H1 (cell line): ENCODE results near the gene FRAT2. TPM values are rescaled to one million over a fixed set of nuclear protein-coding genes. Genes with fewer than 3 reads are reported as not detected.

Experiments
- CTCF ChIA-PET: fragments of 300-600 bp; sonication (Branson Sonifier 250); formaldehyde crosslinking; loops from one replicate; lab custom pipeline; 2021; ENCODE audit not compliant: partially characterized antibody; lab: Charles Lee
- POLR2A ChIA-PET: fragments of 300-600 bp; sonication (Branson Sonifier 250); formaldehyde crosslinking; loops from one replicate; lab custom pipeline; 2021; ENCODE audit warnings: inconsistent platforms; ENCODE audit not compliant: partially characterized antibody; lab: Charles Lee
- DNase-seq, 2 experiments: peaks; one replicate each; pipeline versions ENCODE4 v3.0.0 to v3.0.0-alpha.2; 2010 to 2022; ENCODE audit warnings: low spot score in 2 of 2, low read depth in 1 of 2, mixed read lengths in 1 of 2
- FAIRE-seq: peaks from 2 replicates; lab custom pipeline; 2011; peaks lifted over from hg19 to GRCh38; lab: Jason Lieb, UNC
- H2AFZ ChIP-seq: 2 replicates; pipeline ENCODE4 v1.8.1; 2012; ENCODE audit warnings: low read length, inconsistent platforms
- H2AK5ac ChIP-seq: 2 replicates; pipeline ENCODE4 v1.6.1; 2013; ENCODE audit warnings: low read depth, low read length
- H2BK120ac ChIP-seq: replicated peaks from 2 replicates; pipeline ENCODE3; 2013; ENCODE audit warnings: low read depth, low read length, inconsistent platforms
- H2BK12ac ChIP-seq: 2 replicates; pipeline ENCODE4 v1.6.1; 2013; ENCODE audit warnings: low read depth, low read length
- H2BK15ac ChIP-seq: 2 replicates; pipeline ENCODE4 v1.6.1; 2013; ENCODE audit warnings: low read length
- H2BK20ac ChIP-seq: 2 replicates; pipeline ENCODE4 v1.6.1; 2013; ENCODE audit warnings: low read length
- H2BK5ac ChIP-seq: 2 replicates; pipeline ENCODE4 v1.6.1; 2013; ENCODE audit warnings: low read depth, low read length
- H3K14ac ChIP-seq: 2 replicates; pipeline ENCODE4 v1.6.1; 2013; ENCODE audit warnings: inconsistent platforms; ENCODE audit not compliant: insufficient read length
- H3K18ac ChIP-seq: 2 replicates; pipeline ENCODE4 v1.6.1; 2013; ENCODE audit warnings: low read length; ENCODE audit errors: extremely low read depth
- H3K23ac ChIP-seq: 2 replicates; pipeline ENCODE4 v1.6.1; 2013; ENCODE audit warnings: inconsistent platforms; ENCODE audit not compliant: insufficient read length
- H3K23me2 ChIP-seq: 2 replicates; pipeline ENCODE4 v1.6.1; 2013; ENCODE audit warnings: low read depth, low read length
- H3K27ac ChIP-seq: 2 replicates; pipeline ENCODE4 v1.6.1; 2011; ENCODE audit warnings: low read depth, low read length, inconsistent platforms
- H3K27me3 ChIP-seq, 4 experiments: replicated peaks in 1 of 4; 1 replicate in 1 of 4; 2 replicates in 3 of 4; pipeline versions ENCODE4 v1.6.1 to v1.8.1; 2011 to 2013; ENCODE audit warnings: low read length in 3 of 4, mild to moderate bottlenecking in 3 of 4, inconsistent platforms in 2 of 4, mixed read lengths in 2 of 4, moderate library complexity in 1 of 4; ENCODE audit not compliant: control insufficient read depth in 3 of 4, insufficient read depth in 3 of 4; ENCODE audit errors: extremely low read depth in 1 of 4
- H3K36me3 ChIP-seq, 4 experiments: 2 replicates each; pipeline versions ENCODE4 v1.6.1 to v1.8.1; 2011 to 2013; ENCODE audit warnings: mild to moderate bottlenecking in 4 of 4, low read length in 3 of 4, moderate library complexity in 2 of 4, control low read depth in 1 of 4, inconsistent platforms in 1 of 4; ENCODE audit not compliant: insufficient read depth in 4 of 4, control insufficient read depth in 2 of 4
- H3K4ac ChIP-seq: replicated peaks from 2 replicates; pipeline ENCODE3; 2013; ENCODE audit warnings: low read length, low read depth, mixed read lengths, inconsistent platforms; ENCODE audit not compliant: insufficient read length
- H3K4me1 ChIP-seq, 4 experiments: replicated peaks in 1 of 4; 1 replicate in 1 of 4; 2 replicates in 3 of 4; pipeline versions ENCODE4 v1.6.1 to v1.8.1; 2011 to 2013; ENCODE audit warnings: low read length in 3 of 4, inconsistent platforms in 2 of 4, mixed read lengths in 1 of 4; ENCODE audit not compliant: insufficient read depth in 4 of 4, control insufficient read depth in 3 of 4
- H3K4me2 ChIP-seq, 2 experiments: 2 replicates each; pipeline versions ENCODE4 v1.6.1 to v1.8.1; 2011 to 2013; ENCODE audit warnings: low read depth in 2 of 2, low read length in 2 of 2, control low read depth in 1 of 2, inconsistent platforms in 1 of 2, mild to moderate bottlenecking in 1 of 2; ENCODE audit not compliant: insufficient read depth in 1 of 2
- H3K4me3 ChIP-seq, 4 experiments: fragments of 200-600, 300-600 bp in 1 of 4; sonication (generic), shearing (Covaris generic), sonication (Bioruptor Twin) in 1 of 4; 2 replicates each; pipeline versions ENCODE4 v1.5.1 to v1.8.1; 2011 to 2016; ENCODE audit warnings: low read length in 4 of 4, low read depth in 3 of 4, control low read depth in 2 of 4, inconsistent platforms in 2 of 4, mild to moderate bottlenecking in 2 of 4, mixed read lengths in 1 of 4, moderate library complexity in 1 of 4; ENCODE audit not compliant: insufficient read depth in 2 of 4; ENCODE audit errors: extremely low read depth in 1 of 4
- H3K56ac ChIP-seq: replicated peaks from 2 replicates; pipeline ENCODE3; 2013; ENCODE audit warnings: low read depth, mild to moderate bottlenecking, mixed read lengths, low read length, inconsistent platforms; ENCODE audit not compliant: insufficient read length
- H3K79me1 ChIP-seq: 2 replicates; pipeline ENCODE4 v1.6.1; 2013; ENCODE audit warnings: low read depth, low read length, control low read depth
- H3K79me2 ChIP-seq, 2 experiments: 2 replicates each; pipeline versions ENCODE4 v1.6.1 to v1.8.1; 2012 to 2013; ENCODE audit warnings: low read length in 2 of 2, mild to moderate bottlenecking in 2 of 2, inconsistent platforms in 1 of 2; ENCODE audit not compliant: insufficient read depth in 2 of 2, control insufficient read depth in 1 of 2
- H3K9ac ChIP-seq, 4 experiments: replicated peaks in 1 of 4; 1 replicate in 1 of 4; 2 replicates in 3 of 4; pipeline versions ENCODE4 v1.6.1 to v1.8.1; 2011 to 2013; ENCODE audit warnings: low read depth in 3 of 4, low read length in 3 of 4, control low read depth in 2 of 4, mild to moderate bottlenecking in 2 of 4, moderate library complexity in 2 of 4, inconsistent platforms in 1 of 4; ENCODE audit errors: extremely low read depth in 1 of 4
- H3K9me3 ChIP-seq, 2 experiments: 2 replicates each; pipeline versions ENCODE4 v1.6.1 to v1.8.1; 2012 to 2013; ENCODE audit warnings: mild to moderate bottlenecking in 2 of 2, moderate library complexity in 2 of 2, control low read depth in 1 of 2, inconsistent platforms in 1 of 2, low read depth in 1 of 2, low read length in 1 of 2, mixed read lengths in 1 of 2; ENCODE audit not compliant: insufficient read depth in 2 of 2
- H4K20me1 ChIP-seq, 2 experiments: replicated peaks in 1 of 2; 2 replicates each; pipeline versions ENCODE3 to v1.8.1; 2011 to 2013; ENCODE audit warnings: inconsistent platforms in 2 of 2, low read length in 2 of 2, mild to moderate bottlenecking in 1 of 2; ENCODE audit not compliant: insufficient read depth in 2 of 2, control insufficient read depth in 1 of 2
- H4K5ac ChIP-seq: 2 replicates; pipeline ENCODE4 v1.6.1; 2013; ENCODE audit warnings: low read length, low read depth, mixed read lengths, inconsistent platforms; ENCODE audit not compliant: insufficient read length
- H4K8ac ChIP-seq: 2 replicates; pipeline ENCODE4 v1.8.0; 2013; ENCODE audit warnings: mild to moderate bottlenecking, moderate library complexity, low read length, inconsistent platforms; ENCODE audit not compliant: insufficient read depth; ENCODE audit errors: extremely low read depth
- H4K91ac ChIP-seq: replicated peaks from 2 replicates; pipeline ENCODE3; 2013; ENCODE audit warnings: low read length, mixed read lengths, inconsistent platforms; ENCODE audit not compliant: insufficient read length
- GTF2F1 ChIP-seq: IDR thresholded peaks from 2 replicates; pipeline ENCODE4 v1.6.1; 2012; ENCODE audit warnings: low read depth, low read length, improper control_type of control experiment, borderline replicate concordance
- HDAC2 ChIP-seq, 2 experiments: fragments of 300-600 bp in 1 of 2; sonication (generic) in 1 of 2; IDR thresholded peaks; 2 replicates each; pipeline ENCODE4 v1.6.1; 2011 to 2012; ENCODE audit warnings: low read depth in 2 of 2, low read length in 2 of 2, mild to moderate bottlenecking in 2 of 2, moderate library complexity in 2 of 2, borderline replicate concordance in 1 of 2, inconsistent platforms in 1 of 2
- MAFK ChIP-seq: IDR thresholded peaks from 2 replicates; pipeline ENCODE4 v1.6.1; 2012; ENCODE audit warnings: low read depth, mild to moderate bottlenecking, improper control_type of control experiment, low read length
- POU5F1 ChIP-seq: IDR thresholded peaks from 2 replicates; pipeline ENCODE4 v1.6.1; 2011; ENCODE audit warnings: low read depth, mild to moderate bottlenecking, low read length, moderate library complexity
- RAD21 ChIP-seq, 2 experiments: IDR thresholded peaks in 1 of 2; conservative IDR thresholded peaks in 1 of 2; 2 replicates each; pipeline ENCODE4 v1.6.1; 2011; ENCODE audit warnings: low read depth in 2 of 2, low read length in 2 of 2, improper control_type of control experiment in 1 of 2, inconsistent platforms in 1 of 2, mild to moderate bottlenecking in 1 of 2, moderate library complexity in 1 of 2
- RNF2 ChIP-seq: fragments of 200-900, 300-1000 bp; sonication (generic); IDR thresholded peaks from 2 replicates; pipeline ENCODE4 v1.7.1; 2016; ENCODE audit warnings: borderline replicate concordance, low read depth, mild to moderate bottlenecking, antibody characterized with exemption, low read length; ENCODE audit not compliant: poor library complexity, severe bottlenecking; ENCODE audit errors: missing control alignments
- SIRT6 ChIP-seq: IDR thresholded peaks from one replicate; pipeline ENCODE4 v1.7.1; 2012; ENCODE audit warnings: low read length, inconsistent platforms
- SP2 ChIP-seq: IDR thresholded peaks from 2 replicates; pipeline ENCODE4 v1.6.1; 2012; ENCODE audit warnings: mild to moderate bottlenecking, low read length, inconsistent platforms
- ZNF274 ChIP-seq: IDR thresholded peaks from 2 replicates; pipeline ENCODE4 v1.7.0; 2012; ENCODE audit warnings: low read length, borderline replicate concordance; ENCODE audit errors: extremely low read depth
- WGBS, 2 experiments: shearing (Covaris generic) in 1 of 2; methylation state at CpG; one replicate each; pipeline versions ENCODE4 v1.1.6 to v1.1.7; 2013 to 2015; ENCODE audit warnings: low lambda C conversion rate in 2 of 2, mixed read lengths in 2 of 2, inconsistent platforms in 1 of 2, low coverage in 1 of 2, missing lambda C conversion rate in 1 of 2; ENCODE audit not compliant: insufficient replicate concordance in 2 of 2, insufficient coverage in 1 of 2, insufficient read length in 1 of 2; ENCODE audit errors: extremely low coverage in 1 of 2, missing lambda C conversion rate in 1 of 2; 5-methylcytosine and 5-hydroxymethylcytosine counted together
- polyA plus RNA-seq, 7 experiments: library from polyadenylated mRNA; depleted of rRNA in 3 of 7; stranded (reverse) in 5 of 7; unstranded in 2 of 7; fragments of >200 nt in 5 of 7; fragments of 200-250 nt in 2 of 7; gene quantifications; 1 replicate in 5 of 7; 2 replicates in 1 of 7; 4 replicates in 1 of 7; pipeline versions ENCODE4 v1.2.1 to v1.2.3, GENCODE V29; 2011 to 2013; ENCODE audit warnings: missing spikeins in 2 of 7, mixed read lengths in 2 of 7
- total RNA-seq: library from RNA; stranded (reverse); fragmentation: NEBNext Ultra II Directional; extraction: Animal tissue kit (Norgen Biotek cat#: 25700); gene quantifications from 2 replicates; pipeline ENCODE4 v1.2.1, GENCODE V29; 2021

The FRAT2 gene
- total and polyA plus RNA-seq, 2 of the 8 experiments (the other 6 are each of a cell fraction or from before 2014, with no cell fraction given): 47.4 to 83.0 TPM

- no peak overlapping the region for H3K9ac ChIP-seq
- no peak overlapping the region for H2BK20ac ChIP-seq
- no peak overlapping the region for H3K23ac ChIP-seq
- CTCF ChIA-PET: interaction anchor here (0.6 to 1.9 kb wide), 10 partner anchors 9 to 326 kb away, joined by 3 to 6 read pairs (median 4); no protein-coding TSS in a partner anchor
- no peak overlapping the region for H2BK120ac ChIP-seq
- H3K79me1 ChIP-seq: no peaks in the 10 kb centered on the region
- no peaks in the 10 kb centered on the region for H3K23me2 ChIP-seq
- no peaks in the 10 kb centered on the region; a peak in 2 of 8 replicates for H3K36me3 ChIP-seq
- DNase-seq (no peak), FAIRE-seq (no peak)
- POLR2A ChIA-PET: interaction anchor here (0.6 to 2.4 kb wide), 5 partner anchors 9 to 166 kb away, joined by 3 to 13 read pairs (median 6); partner anchors contain the start of gene FRAT2
- no peak overlapping the region for H2BK12ac ChIP-seq
- no peak overlapping the region for H3K27ac ChIP-seq
- WGBS, 2 experiments: 95% methylated on average over 12 of the region's 12 CpGs; no CpG with 5 or more reads in 1 of the 2 experiments
- H2AK5ac ChIP-seq: no peak overlapping the region
- H2AFZ ChIP-seq: no peak overlapping the region
- H2BK15ac ChIP-seq: no peak overlapping the region
- peaks cover 0 to 8% (median under 1%) of the 10 kb centered on the region in 4 experiments; a peak in 1 of 7 replicates for H3K4me1 ChIP-seq
- H4K91ac ChIP-seq: no peak overlapping the region
- H4K20me1 ChIP-seq: peaks cover 0 to 3% of the 10 kb centered on the region in 2 experiments
- no peak overlapping the region for H3K4ac ChIP-seq
- no peak overlapping the region for H3K18ac ChIP-seq
- H4K5ac ChIP-seq: no peak overlapping the region
- no peaks in the 10 kb centered on the region for H3K79me2 ChIP-seq
- no peaks in the 10 kb centered on the region for H3K27me3 ChIP-seq
- H3K56ac ChIP-seq: no peak overlapping the region
- no peak overlapping the region for H3K4me2 ChIP-seq
- no peak overlapping the region for H3K14ac ChIP-seq
- no peak overlapping the region for H2BK5ac ChIP-seq
- H4K8ac ChIP-seq: no peak overlapping the region
- H3K9me3 ChIP-seq: no peaks in the 10 kb centered on the region
- no peak overlapping the region for H3K4me3 ChIP-seq
- TF ChIP-seq MAFK (no peak), RNF2 (no peak), SIRT6 (no peak), ZNF274 (no peak), POU5F1 (no peak), HDAC2 (IDR thresholded peaks at IDR 0.05; ENCODE audit: borderline replicate concordance in 1 of 2, low read depth in 2 of 2, low read length in 2 of 2) (no peak), SP2 (no peak), RAD21 (IDR thresholded peaks at IDR 0.05 in 1 of 2, conservative IDR thresholded peaks at IDR 0.05 in 1 of 2; ENCODE audit: low read depth in 2 of 2, low read length in 2 of 2) (no peak), GTF2F1 (no peak)
These were observed 15.4 kb upstream of the FRAT2 start for GRCh38 chr10:97349752-97350513.
